ENCODE results near the gene GP1BB. TPM values are rescaled to one million over a fixed set of nuclear protein-coding genes. Genes with fewer than 3 reads are reported as not detected.
A peak's percentile ranks its signal among the peaks of the same experiment; 100 is the strongest.

Gene GP1BB
- total and polyA plus RNA-seq, 2 of the 4 experiments (the other 2 are of a cell fraction) = 0.18 to 1.5 TPM

GRCh38 chr22:19714312-19715187 lies 8.8 kb upstream of the GP1BB start, which contains the start of gene SEPTIN5:
TSS of gene SEPTIN5 (plus strand) at chr22:19714503. CDS start at chr22:19714589, 86 bp downstream.
- peak within 1 kb of the TSS; percentile 51 for H3K9ac ChIP-seq (ENCODE audit: low read depth, low read length)
- no peak within 1 kb of the TSS for H2BK5ac ChIP-seq (ENCODE audit: low read depth, low read length, poor library complexity, severe bottlenecking)
- H3K14ac ChIP-seq (replicated peaks; ENCODE audit: low read depth, low read length) = no peak within 1 kb of the TSS
- peak; percentile 36 for ATAC-seq (ENCODE audit: low read depth)
- H3K36me3 ChIP-seq (ENCODE audit: control insufficient read depth, insufficient read depth, low read length) = no peaks in the 10 kb centered on the region
- H3K4me1 ChIP-seq (ENCODE audit: control insufficient read depth, insufficient read depth, low read length) = peaks cover 15% of the 10 kb centered on the region
- TF ChIP-seq SMC3 (IDR thresholded peaks at IDR 0.05; ENCODE audit: low read depth, low read length) (no peak), MAZ (IDR thresholded peaks at IDR 0.05; ENCODE audit: borderline replicate concordance, low read depth, low read length) (peak; percentile 21; the same call in 1 of the 2 replicates)
- peaks cover 7% of the 10 kb centered on the region for H3K9me1 ChIP-seq (ENCODE audit: insufficient read depth, low read length)
- H4K5ac ChIP-seq (ENCODE audit: low read depth, low read length) = peak within 1 kb of the TSS; percentile 27; the same call in 1 of the 2 replicates
- H4K91ac ChIP-seq (ENCODE audit: insufficient read depth, low read depth, low read length) = no peak within 1 kb of the TSS
- H3K56ac ChIP-seq (ENCODE audit: extremely low read depth, insufficient read depth, low read length) = no peak within 1 kb of the TSS
- H3K27me3 ChIP-seq (ENCODE audit: control insufficient read depth, insufficient read depth, low read length) = peaks cover 30% of the 10 kb centered on the region
- H3K23ac ChIP-seq (ENCODE audit: low read depth, low read length) = no peak within 1 kb of the TSS
- peaks cover 0 to 4% of the 10 kb centered on the region in 2 experiments; a peak in 1 of 4 replicates for H3K79me1 ChIP-seq (ENCODE audit: low read depth in 1 of 2, low read length in 2 of 2)
- no TSS peak for BruUV-seq (replicated peaks)
- no peak within 1 kb of the TSS for H3K18ac ChIP-seq (ENCODE audit: low read depth, low read length)
- 1% methylated on average over 73 of the region's 106 CpGs; no CpG with 5 or more reads in 1 of the 2 experiments for WGBS, 2 experiments (ENCODE audit: extremely low coverage in 2 of 2, insufficient read length in 1 of 2)
- dilution Hi-C loops (cut with HindIII; ENCODE audit: low sequenced_read_pairs, unreplicated experiment) = no loop called here
- no peaks in the 10 kb centered on the region for H4K20me1 ChIP-seq (ENCODE audit: insufficient read depth, low read length)
- CTCF ChIA-PET = no interaction called here
- no peaks in the 10 kb centered on the region for H3K9me3 ChIP-seq (ENCODE audit: control insufficient read depth, insufficient read depth, low read length)
- intact Hi-C loops (cut with micrococcal nuclease) = no loop called here
- in situ Hi-C loops (cut with MboI; ENCODE audit: low sequenced_read_pairs) = no loop called here
- no peak for DNase-seq
- peak within 1 kb of the TSS in 1 of 2 experiments; percentile 63; a peak in 1 of 4 replicates for H4K8ac ChIP-seq (ENCODE audit: low read depth in 2 of 2, low read length in 2 of 2)
- no peak within 1 kb of the TSS for H2BK15ac ChIP-seq (ENCODE audit: low read depth, low read length)
- H3K4me2 ChIP-seq (ENCODE audit: low read depth, low read length) = peak within 1 kb of the TSS; percentile 94
- peak within 1 kb of the TSS; percentile 89 for H2AK9ac ChIP-seq (replicated peaks; ENCODE audit: low read depth, low read length, poor library complexity)
- POLR2A ChIA-PET (ENCODE audit: unreplicated experiment) = interaction anchor here (0.6 kb wide), 1 partner anchor 522 kb away, joined by 3 read pairs; no protein-coding TSS in a partner anchor
- H2AK5ac ChIP-seq (ENCODE audit: low read depth, low read length) = peak within 1 kb of the TSS; percentile 70; the same call in 1 of the 2 replicates
- peak within 1 kb of the TSS; percentile 26; the same call in 1 of the 2 replicates for H3K4ac ChIP-seq (ENCODE audit: low read depth, low read length)
- peak within 1 kb of the TSS; percentile 85 for H3K4me3 ChIP-seq (ENCODE audit: insufficient read depth, low read depth, low read length)
- no peak within 1 kb of the TSS for H2BK120ac ChIP-seq (ENCODE audit: low read depth, low read length)
- no peak within 1 kb of the TSS for H3K27ac ChIP-seq (ENCODE audit: insufficient read depth, low read length)
- no peak within 1 kb of the TSS for H2BK20ac ChIP-seq (ENCODE audit: low read depth, low read length)
- H2AFZ ChIP-seq (replicated peaks; ENCODE audit: low read length, poor library complexity) = peak within 1 kb of the TSS; percentile 90

Measured in IMR-90 (cell line).